ENCODE data around the gene ANO1. TPM values are rescaled to one million over a fixed set of nuclear protein-coding genes. Genes with fewer than 3 reads are reported as not detected.
A peak's percentile ranks its signal among the peaks of the same experiment; 100 is the strongest.

ANO1 gene
- total and polyA plus RNA-seq, 2 of the 8 experiments (the other 6 are each of a cell fraction or from before 2014, with no cell fraction given) = 4.7 to 5.0 TPM

- no peak overlapping the region for H3K4me2 ChIP-seq (ENCODE audit: insufficient read depth in 1 of 2, low read depth in 2 of 2, low read length in 2 of 2)
- H3K9ac ChIP-seq (replicated peaks in 1 of 4; ENCODE audit: extremely low read depth in 1 of 4, low read depth in 3 of 4, low read length in 3 of 4) = no peak overlapping the region
- H3K27ac ChIP-seq (ENCODE audit: low read depth, low read length) = no peak overlapping the region
- H3K36me3 ChIP-seq (ENCODE audit: control insufficient read depth in 2 of 4, insufficient read depth in 4 of 4, low read length in 3 of 4) = no peaks in the 10 kb centered on the region
- no peaks in the 10 kb centered on the region for H3K23me2 ChIP-seq (ENCODE audit: low read depth, low read length)
- peaks cover 0 to 2% (median 0%) of the 10 kb centered on the region in 4 experiments; a peak in 3 of 7 replicates for H3K4me1 ChIP-seq (replicated peaks in 1 of 4; ENCODE audit: control insufficient read depth in 3 of 4, insufficient read depth in 4 of 4, low read length in 3 of 4)
- no peak for FAIRE-seq
- no peak overlapping the region for H2BK20ac ChIP-seq (ENCODE audit: low read length)
- H2AK5ac ChIP-seq (ENCODE audit: low read depth, low read length) = no peak overlapping the region
- H3K79me2 ChIP-seq (ENCODE audit: control insufficient read depth in 1 of 2, insufficient read depth in 2 of 2, low read length in 2 of 2) = no peaks in the 10 kb centered on the region
- H3K4ac ChIP-seq (replicated peaks; ENCODE audit: insufficient read length, low read depth, low read length) = no peak overlapping the region
- no peak overlapping the region for H3K18ac ChIP-seq (ENCODE audit: extremely low read depth, low read length)
- no peak overlapping the region for H3K56ac ChIP-seq (replicated peaks; ENCODE audit: insufficient read length, low read depth, low read length)
- no peak overlapping the region for H4K8ac ChIP-seq (ENCODE audit: extremely low read depth, insufficient read depth, low read length)
- H4K91ac ChIP-seq (replicated peaks; ENCODE audit: insufficient read length, low read length) = no peak overlapping the region
- H4K5ac ChIP-seq (ENCODE audit: insufficient read length, low read depth, low read length) = no peak overlapping the region
- no peak overlapping the region for H2BK120ac ChIP-seq (replicated peaks; ENCODE audit: low read depth, low read length)
- H3K9me3 ChIP-seq (ENCODE audit: insufficient read depth in 2 of 2, low read depth in 1 of 2, low read length in 1 of 2) = no peaks in the 10 kb centered on the region
- ChIA-PET POLR2A (ENCODE audit: partially characterized antibody) (no interaction called here), CTCF (ENCODE audit: partially characterized antibody) (interaction anchor here (1.0 to 9.6 kb wide), 7 partner anchors 10 to 219 kb away, joined by 3 to 78 read pairs (median 4); no protein-coding TSS in a partner anchor)
- H3K79me1 ChIP-seq (ENCODE audit: low read depth, low read length) = no peaks in the 10 kb centered on the region
- H3K4me3 ChIP-seq (ENCODE audit: extremely low read depth in 1 of 4, insufficient read depth in 2 of 4, low read depth in 3 of 4, low read length in 4 of 4) = no peak overlapping the region
- DNase-seq (ENCODE audit: low read depth in 1 of 2, low spot score in 2 of 2) = no peak
- H3K14ac ChIP-seq (ENCODE audit: insufficient read length) = no peak overlapping the region
- TF ChIP-seq FOSL1 (IDR thresholded peaks at IDR 0.05; ENCODE audit: insufficient read depth, low read depth, low read length) = no peak
- TF ChIP-seq KDM1A (IDR thresholded peaks at IDR 0.05; ENCODE audit: borderline replicate concordance, low read length) = peak; percentile 53; the same call in 1 of the 2 replicates
- no peak overlapping the region for H2BK5ac ChIP-seq (ENCODE audit: low read depth, low read length)
- 93% methylated on average over 15 of the region's 17 CpGs; no CpG with 5 or more reads in 1 of the 2 experiments for WGBS, 2 experiments (ENCODE audit: extremely low coverage in 1 of 2, insufficient coverage in 1 of 2, insufficient read length in 1 of 2, insufficient replicate concordance in 2 of 2, low coverage in 1 of 2, low lambda C conversion rate in 2 of 2, missing lambda C conversion rate in 1 of 2)
- H2AFZ ChIP-seq (ENCODE audit: low read length) = no peak overlapping the region
- no peaks in the 10 kb centered on the region for H4K20me1 ChIP-seq (replicated peaks in 1 of 2; ENCODE audit: control insufficient read depth in 1 of 2, insufficient read depth in 2 of 2, low read length in 2 of 2)
- no peak overlapping the region for H2BK12ac ChIP-seq (ENCODE audit: low read depth, low read length)
- no peak overlapping the region for H3K23ac ChIP-seq (ENCODE audit: insufficient read length)
- H3K27me3 ChIP-seq (replicated peaks in 1 of 4; ENCODE audit: control insufficient read depth in 3 of 4, extremely low read depth in 1 of 4, insufficient read depth in 3 of 4, low read length in 3 of 4) = no peaks in the 10 kb centered on the region
- no peak overlapping the region for H2BK15ac ChIP-seq (ENCODE audit: low read length)
Observed at GRCh38 chr11:70161043-70161625, 83.0 kb downstream of the ANO1 start.
